NCI-H1930 (cell line): ENCODE measurements around the gene NPEPPS.

ENCODE experiments used
- DNase-seq, 2 experiments: peaks; one replicate each; lab custom pipeline; 2025; lab: John Stamatoyannopoulos, UW

NPEPPS gene

DNA sequence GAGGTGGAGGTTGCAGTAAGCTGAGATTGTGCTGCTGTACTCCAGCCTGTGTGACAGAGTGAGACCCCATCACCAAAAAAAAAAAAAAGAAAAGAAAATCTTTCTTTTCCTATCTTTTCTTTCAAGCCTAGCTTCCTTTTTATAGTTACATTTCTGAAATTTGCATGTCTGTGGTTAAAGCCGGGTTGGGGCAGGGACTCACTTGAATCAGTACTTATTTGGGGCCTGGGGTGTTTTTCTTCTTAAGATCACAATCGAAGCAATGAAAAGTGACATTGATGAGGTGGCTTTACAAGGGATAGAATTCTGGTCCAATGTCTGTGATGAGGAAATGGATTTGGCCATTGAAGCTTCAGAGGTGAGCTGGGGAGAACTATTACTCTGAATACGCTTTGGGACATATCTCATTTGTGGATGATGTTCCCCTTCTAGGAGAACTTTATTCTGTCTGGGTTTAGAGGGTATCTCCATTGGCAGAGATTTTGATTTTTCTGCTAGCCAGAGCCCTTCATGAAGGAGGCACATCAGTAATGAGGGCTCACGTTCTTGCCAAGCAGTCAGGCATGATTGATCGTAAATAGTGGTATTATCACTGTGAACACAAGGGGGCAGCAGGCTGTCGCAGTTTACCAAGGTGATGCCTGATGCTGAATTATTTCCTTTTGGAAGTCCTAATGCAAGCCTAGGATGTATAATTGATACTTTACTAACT is 133.2 kb downstream of the NPEPPS start:
- DNase-seq, result peak; percentile 27 to 31

DNA sequence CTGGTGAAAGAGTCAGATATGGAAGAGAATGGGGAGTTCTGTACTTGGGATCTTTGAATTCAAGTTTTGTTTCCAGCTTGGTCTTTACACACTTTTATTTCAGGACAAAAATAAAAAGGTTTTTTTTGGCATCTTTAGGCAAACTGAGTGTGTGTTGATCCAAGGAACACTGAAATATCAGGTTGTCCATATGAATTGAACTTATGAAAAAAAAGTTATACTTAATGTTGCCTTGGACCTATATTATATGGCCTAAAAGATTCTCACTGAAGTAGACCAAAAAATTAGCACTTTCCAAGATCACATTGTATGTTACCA is 133.7 kb downstream of the NPEPPS start:
- DNase-seq, result no peak

DNA sequence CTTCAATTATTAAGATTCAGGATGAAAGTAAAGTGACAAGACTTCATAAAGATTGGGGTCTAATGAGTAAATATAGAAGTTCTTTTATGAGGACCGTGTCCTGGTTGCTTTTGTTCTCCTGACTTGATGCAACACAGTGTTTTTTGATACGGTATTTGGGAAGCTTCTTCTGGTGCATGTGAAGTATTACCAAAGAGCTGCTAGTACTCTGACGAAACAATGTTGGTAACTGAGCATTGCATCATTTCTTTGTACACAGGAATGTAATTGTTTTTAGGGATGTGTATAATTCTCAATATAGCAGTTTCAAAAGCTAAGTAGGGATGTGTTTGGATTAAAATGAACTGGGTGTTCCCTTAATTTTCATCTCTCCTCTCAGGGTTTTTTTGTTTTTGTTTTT is 134.7 kb downstream of the NPEPPS start:
- no peak for DNase-seq

DNA sequence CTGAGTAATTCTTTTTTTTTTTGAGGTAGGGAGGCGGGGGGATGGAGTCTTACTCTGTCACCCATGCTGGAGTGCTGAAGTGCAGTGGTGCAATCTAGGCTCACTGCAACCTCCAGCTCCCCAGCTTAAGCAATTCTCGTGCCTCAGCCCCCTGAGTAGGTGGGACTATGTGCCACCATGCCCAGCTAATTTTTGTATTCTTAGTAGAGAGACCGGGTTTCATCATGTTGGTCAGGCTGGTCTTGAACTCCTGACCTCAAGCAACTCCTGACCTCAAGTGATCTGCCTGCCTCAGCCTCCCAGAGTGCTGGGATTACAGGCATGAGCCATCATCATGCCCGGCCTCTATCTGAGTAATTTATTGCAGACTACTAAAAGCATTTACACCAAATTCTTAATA is 138.2 kb downstream of the NPEPPS start:
- no peak for DNase-seq

GRCh38 chr17:47670064-47670463 is 139.2 kb downstream of the NPEPPS start:
- no peak for DNase-seq
